ENCODE measurements around the gene CIT. TPM values are rescaled to one million over a fixed set of nuclear protein-coding genes. Genes with fewer than 3 reads are reported as not detected.

Gene CIT
- total RNA-seq, 2 experiments from 2014 or later: 1.3 to 1.9 TPM

- Histone ChIP-seq H3K4me3 (ENCODE audit: low read length) (no peak overlapping the region), H3K27me3 (ENCODE audit: control insufficient read depth in 1 of 2, insufficient read depth in 2 of 2, low read length in 2 of 2) (no peaks in the 10 kb centered on the region), H3K9me3 (ENCODE audit: control insufficient read depth in 1 of 2, insufficient read depth in 1 of 2, low read length in 2 of 2) (peaks cover 0 to 4% of the 10 kb centered on the region in 2 experiments), H3K36me3 (ENCODE audit: insufficient read depth, low read length) (no peaks in the 10 kb centered on the region), H3K27ac (ENCODE audit: low read depth in 1 of 2, low read length in 2 of 2) (no peak overlapping the region), H3K4me1 (ENCODE audit: insufficient read depth, low read length) (no peaks in the 10 kb centered on the region)
- peaks cover 6% of the 10 kb centered on the region for H3K4me1 Mint-ChIP-seq (ENCODE audit: low read depth)
- H3K27ac Mint-ChIP-seq: no peak overlapping the region
- intact Hi-C loops (cut with DNase I, micrococcal nuclease): no loop called here
- ChIA-PET CTCF (interaction anchor here (0.9 kb wide), 1 partner anchor 39 kb away, joined by 3 read pairs; no protein-coding TSS in a partner anchor), POLR2A (no interaction called here)
- no peaks in the 10 kb centered on the region for H3K27me3 Mint-ChIP-seq
- no peaks in the 10 kb centered on the region for H3K9me3 Mint-ChIP-seq
- H3K4me3 Mint-ChIP-seq: no peak overlapping the region
- no peak for TF ChIP-seq CTCF (IDR thresholded peaks at IDR 0.05)
- DNase-seq (no peak), ATAC-seq (ENCODE audit: poor library complexity) (no peak)
- no peaks in the 10 kb centered on the region for H3K36me3 Mint-ChIP-seq (ENCODE audit: low read depth)
These were observed 69.7 kb downstream of the CIT start for GRCh38 chr12:119807380-119807779.

- Mint-ChIP-seq H3K27ac (no peak overlapping the region), H3K27me3 (no peaks in the 10 kb centered on the region), H3K4me1 (ENCODE audit: low read depth) (peaks cover 4% of the 10 kb centered on the region), H3K9me3 (no peaks in the 10 kb centered on the region), H3K36me3 (ENCODE audit: low read depth) (no peaks in the 10 kb centered on the region), H3K4me3 (no peak overlapping the region)
- H3K36me3 ChIP-seq (ENCODE audit: insufficient read depth, low read length): no peaks in the 10 kb centered on the region
- no peak for TF ChIP-seq CTCF (IDR thresholded peaks at IDR 0.05)
- intact Hi-C loops (cut with DNase I, micrococcal nuclease): no loop called here
- ATAC-seq (ENCODE audit: poor library complexity) (no peak), DNase-seq (no peak)
- H3K4me1 ChIP-seq (ENCODE audit: insufficient read depth, low read length): no peaks in the 10 kb centered on the region
- no peak overlapping the region for H3K27ac ChIP-seq (ENCODE audit: low read depth in 1 of 2, low read length in 2 of 2)
- no peak overlapping the region for H3K4me3 ChIP-seq (ENCODE audit: low read length)
- CTCF ChIA-PET: no interaction called here
- no peaks in the 10 kb centered on the region for H3K27me3 ChIP-seq (ENCODE audit: control insufficient read depth in 1 of 2, insufficient read depth in 2 of 2, low read length in 2 of 2)
- POLR2A ChIA-PET: no interaction called here
- H3K9me3 ChIP-seq (ENCODE audit: control insufficient read depth in 1 of 2, insufficient read depth in 1 of 2, low read length in 2 of 2): peaks cover 0 to 4% of the 10 kb centered on the region in 2 experiments
These were observed 73.0 kb downstream of the CIT start for GRCh38 chr12:119804011-119804641.

GRCh38 chr12:119803381-119803791 is 73.7 kb downstream of the CIT start:
- CTCF ChIA-PET: no interaction called here
- Histone ChIP-seq H3K36me3 (ENCODE audit: insufficient read depth, low read length) (no peaks in the 10 kb centered on the region), H3K4me3 (ENCODE audit: low read length) (no peak overlapping the region), H3K9me3 (ENCODE audit: control insufficient read depth in 1 of 2, insufficient read depth in 1 of 2, low read length in 2 of 2) (peaks cover 0 to 4% of the 10 kb centered on the region in 2 experiments), H3K27ac (ENCODE audit: low read depth in 1 of 2, low read length in 2 of 2) (no peak overlapping the region), H3K27me3 (ENCODE audit: control insufficient read depth in 1 of 2, insufficient read depth in 2 of 2, low read length in 2 of 2) (no peaks in the 10 kb centered on the region), H3K4me1 (ENCODE audit: insufficient read depth, low read length) (no peaks in the 10 kb centered on the region)
- no peak for TF ChIP-seq CTCF (IDR thresholded peaks at IDR 0.05)
- POLR2A ChIA-PET: no interaction called here
- no peak for DNase-seq
- Mint-ChIP-seq H3K36me3 (ENCODE audit: low read depth) (no peaks in the 10 kb centered on the region), H3K9me3 (no peaks in the 10 kb centered on the region), H3K27ac (no peak overlapping the region), H3K4me3 (no peak overlapping the region), H3K4me1 (ENCODE audit: low read depth) (no peaks in the 10 kb centered on the region), H3K27me3 (no peaks in the 10 kb centered on the region)
- intact Hi-C loops (cut with DNase I, micrococcal nuclease): no loop called here
- ATAC-seq (ENCODE audit: poor library complexity): no peak

All from CD4-positive, alpha-beta T cell (primary cell).